HepG2 (cell line): ENCODE data around the gene DGKG. TPM values are rescaled to one million over a fixed set of nuclear protein-coding genes. Genes with fewer than 3 reads are reported as not detected.

Experiments
- ATAC-seq: fragments of 200-7000 bp; cut with Tn5 transposase; 3 replicates; pipeline ENCODE4 v1.9.1; 2020; ENCODE audit warnings: mild to moderate bottlenecking, moderate library complexity
- BruUV-seq: library from RNA; stranded (reverse); fragments of 400-500 nt; replicated peaks from 2 replicates; lab custom pipeline; 2021; lab: Mats Ljungman, UMichigan
- CTCF ChIA-PET: fragments of 300-600 bp; formaldehyde crosslinking; extraction: SDS; loops from one replicate; lab custom pipeline; 2021; ENCODE audit warnings: low total read pairs, inconsistent platforms, low intra/inter-chr PET ratio; lab: Yijun Ruan, JAX
- POLR2A ChIA-PET: fragments of 350-600 bp; sonication (Branson Sonifier 250); formaldehyde crosslinking; loops from one replicate; lab custom pipeline; 2020; ENCODE audit warnings: antibody characterized with exemption, inconsistent platforms; lab: Yijun Ruan, JAX
- DNase-seq: peaks from one replicate; pipeline ENCODE4 v3.0.0-alpha.2; 2015; ENCODE audit warnings: low spot score
- FAIRE-seq: peaks from 3 replicates; lab custom pipeline; 2011; peaks lifted over from hg19 to GRCh38; lab: Jason Lieb, UNC
- H2AFZ ChIP-seq: one replicate; pipeline ENCODE4 v1.6.1; 2011; ENCODE audit warnings: low read length, inconsistent platforms
- H3K27ac ChIP-seq: fragments of 300-600 bp; 3 replicates; pipeline ENCODE4 v1.8.0; 2011; ENCODE audit warnings: mixed run types, mild to moderate bottlenecking, mixed read lengths, low read length, inconsistent platforms; ENCODE audit not compliant: insufficient read depth; ENCODE audit errors: extremely low read length
- H3K27me3 ChIP-seq, 2 experiments: fragments of 200-600 bp in 1 of 2; 2 replicates in 1 of 2; 3 replicates in 1 of 2; pipeline versions ENCODE4 v1.6.0 to v1.8.0; 2011; ENCODE audit warnings: low read length in 2 of 2, mild to moderate bottlenecking in 2 of 2, moderate library complexity in 2 of 2, inconsistent platforms in 1 of 2; ENCODE audit not compliant: insufficient read depth in 2 of 2, control insufficient read depth in 1 of 2
- H3K36me3 ChIP-seq, 2 experiments: fragments of 200-600 bp in 1 of 2; replicated peaks in 1 of 2; 2 replicates in 1 of 2; 3 replicates in 1 of 2; pipeline versions ENCODE4 v1.5.1 to v1.8.0; 2011; ENCODE audit warnings: low read length in 2 of 2, inconsistent platforms in 1 of 2; ENCODE audit not compliant: insufficient read depth in 2 of 2, control insufficient read depth in 1 of 2
- H3K4me1 ChIP-seq: 2 replicates; pipeline ENCODE4 v1.5.1; 2012; ENCODE audit warnings: low read length, inconsistent platforms; ENCODE audit not compliant: insufficient read depth
- H3K4me2 ChIP-seq: 2 replicates; pipeline ENCODE4 v1.6.0; 2011; ENCODE audit warnings: low read depth, low read length, inconsistent platforms
- H3K4me3 ChIP-seq, 3 experiments: fragments of 200-600 bp in 1 of 3; sonication (generic), shearing (Covaris generic) in 1 of 3; replicated peaks in 1 of 3; 2 replicates each; pipeline ENCODE4 v1.5.1; 2011 to 2016; ENCODE audit warnings: low read length in 3 of 3, inconsistent platforms in 2 of 3, low read depth in 2 of 3, mild to moderate bottlenecking in 2 of 3, control low read depth in 1 of 3, mixed read lengths in 1 of 3; ENCODE audit not compliant: insufficient read depth in 1 of 3
- H3K79me2 ChIP-seq: one replicate; pipeline ENCODE4 v1.6.1; 2011; ENCODE audit warnings: low read length, inconsistent platforms; ENCODE audit not compliant: insufficient read depth
- H3K9ac ChIP-seq: 2 replicates; pipeline ENCODE4 v1.6.0; 2011; ENCODE audit warnings: mild to moderate bottlenecking, low read depth, low read length, inconsistent platforms; ENCODE audit not compliant: insufficient read depth
- H3K9me3 ChIP-seq: 2 replicates; pipeline ENCODE4 v1.5.1; 2012; ENCODE audit warnings: mild to moderate bottlenecking, low read length
- H4K20me1 ChIP-seq: 2 replicates; pipeline ENCODE4 v1.6.0; 2011; ENCODE audit warnings: inconsistent platforms, mild to moderate bottlenecking, low read length, moderate library complexity; ENCODE audit not compliant: insufficient read depth
- FOXA1 ChIP-seq, 2 experiments: fragments of 450-650 bp in 1 of 2; sonication (generic) in 1 of 2; formaldehyde crosslinking in 1 of 2; IDR thresholded peaks; 2 replicates each; pipeline versions ENCODE4 v1.4.0 to v1.6.1; 2016 to 2020; ENCODE audit warnings: missing genetic modification reagents in 1 of 2
- HDAC2 ChIP-seq: sonication (generic); formaldehyde crosslinking; IDR thresholded peaks from 2 replicates; pipeline ENCODE4 v1.4.0; 2020; ENCODE audit warnings: missing genetic modification reagents
- NR0B2 ChIP-seq: sonication (generic); formaldehyde crosslinking; IDR thresholded peaks from 2 replicates; pipeline ENCODE4 v1.4.0; 2020; ENCODE audit warnings: mild to moderate bottlenecking, missing genetic modification reagents
- PLSCR1 ChIP-seq: sonication (generic); formaldehyde crosslinking; IDR thresholded peaks from 2 replicates; pipeline ENCODE4 v1.5.0; 2020; ENCODE audit warnings: missing genetic modification reagents, mild to moderate bottlenecking, borderline replicate concordance
- PRDM15 ChIP-seq: sonication (generic); formaldehyde crosslinking; IDR thresholded peaks from 2 replicates; pipeline ENCODE4 v1.4.0; 2020; ENCODE audit warnings: missing genetic modification reagents
- RFX3 ChIP-seq: IDR thresholded peaks from 2 replicates; pipeline ENCODE4 v1.6.1; 2016; ENCODE audit warnings: missing biosample characterization, missing genetic modification reagents
- SNRNP70 ChIP-seq: fragments of 200-400 bp; formaldehyde crosslinking; IDR thresholded peaks from 2 replicates; pipeline ENCODE4 v1.6.1; 2017; ENCODE audit warnings: mild to moderate bottlenecking, low read depth, low read length, moderate library complexity
- TBP ChIP-seq: sonication (generic); formaldehyde crosslinking; IDR thresholded peaks from 2 replicates; pipeline ENCODE4 v1.5.0; 2020; ENCODE audit warnings: missing genetic modification reagents
- TBX3 ChIP-seq: fragments of 450-650 bp; IDR thresholded peaks from 2 replicates; pipeline ENCODE4 v1.6.1; 2017; ENCODE audit warnings: antibody characterized with exemption, mild to moderate bottlenecking, inconsistent platforms, borderline replicate concordance
- ZBTB37 ChIP-seq: sonication (generic); formaldehyde crosslinking; IDR thresholded peaks from 2 replicates; pipeline ENCODE4 v1.4.0; 2020; ENCODE audit warnings: mild to moderate bottlenecking, missing genetic modification reagents
- ZNF253 ChIP-seq: sonication (generic); formaldehyde crosslinking; IDR thresholded peaks from 2 replicates; pipeline ENCODE4 v1.8.0; 2022; ENCODE audit warnings: mild to moderate bottlenecking, missing genetic modification reagents, borderline replicate concordance
- ZNF343 ChIP-seq: sonication (generic); formaldehyde crosslinking; IDR thresholded peaks from 2 replicates; pipeline ENCODE4 v1.4.0; 2020; ENCODE audit warnings: mild to moderate bottlenecking, missing genetic modification reagents
- ZNF441 ChIP-seq: sonication (generic); formaldehyde crosslinking; IDR thresholded peaks from 2 replicates; pipeline ENCODE4 v1.7.0; 2021; ENCODE audit warnings: missing genetic modification reagents, borderline replicate concordance
- ZNF7 ChIP-seq: IDR thresholded peaks from 2 replicates; pipeline ENCODE4 v1.6.1; 2016; ENCODE audit warnings: missing biosample characterization, missing genetic modification reagents
- ZNF737 ChIP-seq: sonication (generic); formaldehyde crosslinking; IDR thresholded peaks from 2 replicates; pipeline ENCODE4 v1.5.0; 2020; ENCODE audit warnings: missing genetic modification reagents, mild to moderate bottlenecking, borderline replicate concordance
- ZNF746 ChIP-seq: sonication (generic); formaldehyde crosslinking; IDR thresholded peaks from 2 replicates; pipeline ENCODE4 v1.8.0; 2022; ENCODE audit warnings: mild to moderate bottlenecking, missing genetic modification reagents
- ZSCAN25 ChIP-seq: sonication (generic); formaldehyde crosslinking; IDR thresholded peaks from 2 replicates; pipeline ENCODE4 v1.8.0; 2022; ENCODE audit warnings: mild to moderate bottlenecking, missing genetic modification reagents
- WGBS: methylation state at CpG from one replicate; pipeline ENCODE4 v1.1.6; 2017; ENCODE audit warnings: low lambda C conversion rate; 5-methylcytosine and 5-hydroxymethylcytosine counted together
- in situ Hi-C: cut with HindIII; loops from 2 replicates; pipeline ENCODE4 v1.10.0; 2017; ENCODE audit warnings: low pct_unique_long_range_greater_than_20kb; ENCODE audit not compliant: extremely low pct_ligation_motif_present
- intact Hi-C: fragments of 100-400 bp; cut with micrococcal nuclease; formaldehyde crosslinking; loops from one replicate; pipeline ENCODE4 v1.10.0; 2022; ENCODE audit not compliant: unreplicated experiment
- polyA plus RNA-seq, 8 experiments: library from polyadenylated mRNA; depleted of rRNA in 3 of 8; stranded (reverse) in 7 of 8; unstranded in 1 of 8; fragments of >200 nt; fragmentation: Illumina TruSeq in 4 of 8; extraction: Trizol in 4 of 8; gene quantifications; 2 replicates each; pipeline versions ENCODE4 v1.2.1 to v1.2.3, GENCODE V29; 2011 to 2016; ENCODE audit warnings: low read depth in 4 of 8, missing spikeins in 1 of 8, mixed read lengths in 1 of 8; ENCODE audit not compliant: insufficient read depth in 1 of 8
- total RNA-seq, 5 experiments: library from RNA; depleted of rRNA; stranded (reverse); fragments of >200 nt; fragmentation: Illumina TruSeq; extraction: Trizol; gene quantifications; 2 replicates each; pipeline ENCODE4 v1.2.3, GENCODE V29; 2016; ENCODE audit warnings: low read depth in 1 of 5

The DGKG gene
- total and polyA plus RNA-seq, 2 of the 13 experiments (the other 11 are each of a cell fraction or from before 2014, with no cell fraction given), result 3.8 to 6.2 TPM

GRCh38 chr3:186380622-186381380, 18.8 kb upstream of the DGKG start:
- no TSS peak for BruUV-seq
- DNase-seq (no peak), FAIRE-seq (no peak), ATAC-seq (no peak)
- H3K27me3 ChIP-seq, result peaks cover 0 to 4% of the 10 kb centered on the region in 2 experiments; a peak in 1 of 5 replicates
- WGBS, result 68% methylated on average over 8 of the region's 8 CpGs
- no peaks in the 10 kb centered on the region for H3K36me3 ChIP-seq
- ChIA-PET POLR2A (no interaction called here), CTCF (no interaction called here)
- H2AFZ ChIP-seq, result no peak overlapping the region
- no peaks in the 10 kb centered on the region for H4K20me1 ChIP-seq
- in situ Hi-C loops, result no loop called here
- peaks cover 19% of the 10 kb centered on the region for H3K4me1 ChIP-seq
- H3K4me3 ChIP-seq, result no peak overlapping the region
- H3K9me3 ChIP-seq, result no peaks in the 10 kb centered on the region
- no peak overlapping the region for H3K27ac ChIP-seq
- no peaks in the 10 kb centered on the region for H3K79me2 ChIP-seq
- intact Hi-C loops, result no loop called here
- H3K4me2 ChIP-seq, result no peak overlapping the region
- no peak overlapping the region for H3K9ac ChIP-seq
- no peak for TF ChIP-seq PLSCR1 (CRISPR knock-in tag)
- no peak for TF ChIP-seq NR0B2
- TF ChIP-seq ZNF746 (CRISPR knock-in tag), result no peak
- TF ChIP-seq ZNF737 (CRISPR knock-in tag), result no peak
- no peak for TF ChIP-seq ZSCAN25 (CRISPR knock-in tag)
- TF ChIP-seq ZBTB37, result no peak
- no peak for TF ChIP-seq ZNF343 (CRISPR knock-in tag)
- no peak for TF ChIP-seq PRDM15
- TF ChIP-seq ZNF7 (CRISPR knock-in tag), result no peak
- TF ChIP-seq TBX3, result no peak
- TF ChIP-seq RFX3 (CRISPR knock-in tag), result no peak
- TF ChIP-seq FOXA1 (IDR thresholded peaks at IDR 0.05), result no peak
- no peak for TF ChIP-seq FOXA1 (CRISPR knock-in tag; IDR thresholded peaks at IDR 0.05)
- no peak for TF ChIP-seq TBP (CRISPR knock-in tag)
- TF ChIP-seq ZNF253 (CRISPR knock-in tag), result no peak
- TF ChIP-seq ZNF441, result no peak
- TF ChIP-seq SNRNP70, result no peak
- no peak for TF ChIP-seq HDAC2 (CRISPR knock-in tag)
